GM12801 (cell line): ENCODE results near the gene CD99L2.

Experiments
- CTCF ChIP-seq: IDR thresholded peaks from one replicate; pipeline ENCODE4 v1.5.1; 2011; ENCODE audit warnings: control low read depth; ENCODE audit not compliant: insufficient read length; ENCODE audit errors: extremely low read depth

The CD99L2 gene

GRCh38 chrX:150898343-150899190 is at the start of gene CD99L2:
TSS of gene CD99L2 (minus strand) at chrX:150898668. CDS start at chrX:150898588, 80 bp downstream.
- no peak for TF ChIP-seq CTCF

- TF ChIP-seq CTCF = no peak
These were observed 45.8 kb upstream of the CD99L2 start for GRCh38 chrX:150944233-150944632.

- no peak for TF ChIP-seq CTCF
These were observed 44.6 kb upstream of the CD99L2 start for GRCh38 chrX:150942942-150943594.

GRCh38 chrX:150941580-150941979 is 43.1 kb upstream of the CD99L2 start:
- TF ChIP-seq CTCF = no peak

GRCh38 chrX:150940844-150941495 is 42.5 kb upstream of the CD99L2 start:
- TF ChIP-seq CTCF = no peak

- TF ChIP-seq CTCF = no peak
These were observed 38.1 kb upstream of the CD99L2 start for GRCh38 chrX:150936556-150936955.

- no peak for TF ChIP-seq CTCF
These were observed 37.0 kb upstream of the CD99L2 start for GRCh38 chrX:150935467-150935866.
